ENCODE measurements around the gene MAF.

The MAF gene

GRCh38 chr16:79628988-79629387 is 28.5 kb upstream of the MAF start:
- TF ChIP-seq, protein P1, sequence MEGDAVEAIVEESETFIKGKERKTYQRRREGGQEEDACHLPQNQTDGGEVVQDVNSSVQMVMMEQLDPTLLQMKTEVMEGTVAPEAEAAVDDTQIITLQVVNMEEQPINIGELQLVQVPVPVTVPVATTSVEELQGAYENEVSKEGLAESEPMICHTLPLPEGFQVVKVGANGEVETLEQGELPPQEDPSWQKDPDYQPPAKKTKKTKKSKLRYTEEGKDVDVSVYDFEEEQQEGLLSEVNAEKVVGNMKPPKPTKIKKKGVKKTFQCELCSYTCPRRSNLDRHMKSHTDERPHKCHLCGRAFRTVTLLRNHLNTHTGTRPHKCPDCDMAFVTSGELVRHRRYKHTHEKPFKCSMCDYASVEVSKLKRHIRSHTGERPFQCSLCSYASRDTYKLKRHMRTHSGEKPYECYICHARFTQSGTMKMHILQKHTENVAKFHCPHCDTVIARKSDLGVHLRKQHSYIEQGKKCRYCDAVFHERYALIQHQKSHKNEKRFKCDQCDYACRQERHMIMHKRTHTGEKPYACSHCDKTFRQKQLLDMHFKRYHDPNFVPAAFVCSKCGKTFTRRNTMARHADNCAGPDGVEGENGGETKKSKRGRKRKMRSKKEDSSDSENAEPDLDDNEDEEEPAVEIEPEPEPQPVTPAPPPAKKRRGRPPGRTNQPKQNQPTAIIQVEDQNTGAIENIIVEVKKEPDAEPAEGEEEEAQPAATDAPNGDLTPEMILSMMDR (IDR thresholded peaks at IDR 0.05; ENCODE audit: control insufficient read depth, insufficient read depth, low read depth, low read length, missing control alignments): no peak
- H3K4me3 ChIP-seq (ENCODE audit: control insufficient read depth, low read depth, low read length): no peak overlapping the region
- no peak for DNase-seq (ENCODE audit: low read depth)

DNA sequence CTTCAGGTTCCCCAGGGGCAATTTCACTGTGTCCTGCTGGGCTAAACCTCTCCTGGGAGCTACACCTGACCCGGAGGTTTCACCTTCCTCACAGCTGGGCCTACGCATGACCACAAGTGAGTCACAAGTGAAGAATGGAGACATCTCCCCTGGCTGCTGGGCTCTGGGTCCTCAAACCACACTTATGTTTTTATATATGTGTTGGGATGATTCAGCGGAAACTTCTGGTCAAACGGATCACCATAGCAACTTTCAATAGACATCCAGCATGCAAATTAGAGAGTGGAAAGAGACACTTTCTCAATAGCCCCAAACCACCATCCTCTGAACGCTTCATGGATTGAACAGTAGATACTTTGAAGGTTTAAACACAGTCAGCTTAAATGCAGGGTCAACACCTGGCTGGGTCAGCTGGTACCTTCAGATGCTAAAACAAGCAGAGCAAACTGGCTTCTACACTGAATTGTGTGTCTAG is 28.0 kb upstream of the MAF start:
- H3K4me3 ChIP-seq (ENCODE audit: control insufficient read depth, low read depth, low read length): no peak overlapping the region
- DNase-seq (ENCODE audit: low read depth): no peak
- TF ChIP-seq, protein P1 (IDR thresholded peaks at IDR 0.05; ENCODE audit: control insufficient read depth, insufficient read depth, low read depth, low read length, missing control alignments): no peak

GRCh38 chr16:79627092-79627491 is 26.6 kb upstream of the MAF start:
- no peak for DNase-seq (ENCODE audit: low read depth)
- H3K4me3 ChIP-seq (ENCODE audit: control insufficient read depth, low read depth, low read length): no peak overlapping the region
- TF ChIP-seq, protein P1 (IDR thresholded peaks at IDR 0.05; ENCODE audit: control insufficient read depth, insufficient read depth, low read depth, low read length, missing control alignments): no peak

- no peak for DNase-seq (ENCODE audit: low read depth)
- TF ChIP-seq, protein P1 (IDR thresholded peaks at IDR 0.05; ENCODE audit: control insufficient read depth, insufficient read depth, low read depth, low read length, missing control alignments): no peak
- H3K4me3 ChIP-seq (ENCODE audit: control insufficient read depth, low read depth, low read length): no peak overlapping the region
Observed at GRCh38 chr16:79625738-79626137, 25.2 kb upstream of the MAF start.

- DNase-seq (ENCODE audit: low read depth): no peak
- TF ChIP-seq, protein P1 (IDR thresholded peaks at IDR 0.05; ENCODE audit: control insufficient read depth, insufficient read depth, low read depth, low read length, missing control alignments): no peak
- no peak overlapping the region for H3K4me3 ChIP-seq (ENCODE audit: control insufficient read depth, low read depth, low read length)
Observed at GRCh38 chr16:79623824-79624223, 23.3 kb upstream of the MAF start.

DNA sequence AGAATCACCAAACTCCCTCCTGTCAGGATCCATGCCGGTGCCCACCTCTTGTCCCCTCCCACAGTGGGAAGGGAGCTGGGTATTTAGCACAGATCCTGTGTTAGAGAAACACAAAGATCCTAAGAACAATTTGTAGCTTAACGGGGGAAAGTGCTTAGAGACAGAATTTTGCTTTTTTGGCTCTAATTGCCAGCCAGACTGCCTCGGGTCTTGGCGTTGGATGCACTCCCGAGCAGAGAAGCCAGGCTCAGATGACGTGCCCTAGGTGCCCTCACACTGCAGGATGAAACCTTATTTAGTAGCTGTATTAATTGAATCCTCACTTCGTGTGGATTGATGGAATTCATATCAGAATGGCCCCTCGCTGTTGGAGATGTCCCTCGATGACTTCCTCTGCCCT is 22.5 kb upstream of the MAF start:
- H3K4me3 ChIP-seq (ENCODE audit: control insufficient read depth, low read depth, low read length): no peak overlapping the region
- TF ChIP-seq, protein P1 (IDR thresholded peaks at IDR 0.05; ENCODE audit: control insufficient read depth, insufficient read depth, low read depth, low read length, missing control alignments): no peak
- DNase-seq (ENCODE audit: low read depth): no peak

- H3K4me3 ChIP-seq (ENCODE audit: control insufficient read depth, low read depth, low read length): no peak overlapping the region
- TF ChIP-seq, protein P1 (IDR thresholded peaks at IDR 0.05; ENCODE audit: control insufficient read depth, insufficient read depth, low read depth, low read length, missing control alignments): no peak
- DNase-seq (ENCODE audit: low read depth): no peak
Observed at GRCh38 chr16:79621027-79621426, 20.5 kb upstream of the MAF start.
